ENCODE data around the gene OSCP1. TPM values are rescaled to one million over a fixed set of nuclear protein-coding genes. Genes with fewer than 3 reads are reported as not detected.
A peak's percentile ranks its signal among the peaks of the same experiment; 100 is the strongest.

Gene OSCP1
- total RNA-seq, 1 experiment from 2014 or later = 3.2 TPM

- peak overlapping the region; percentile 85 for H3K18ac ChIP-seq (ENCODE audit: insufficient read length, low read depth, low read length)
- no peak overlapping the region for H4K91ac ChIP-seq (ENCODE audit: insufficient read length, low read depth, low read length)
- no peak overlapping the region for H2BK20ac ChIP-seq (ENCODE audit: low read depth, low read length, poor library complexity, severe bottlenecking)
- H3K23ac ChIP-seq (ENCODE audit: insufficient read length, low read depth, low read length) = no peak overlapping the region
- peak overlapping the region; percentile 5 for H3K56ac ChIP-seq (ENCODE audit: insufficient read length, low read depth, low read length)
- Mint-ChIP-seq H3K4me1 (peaks cover 28 to 30% of the 10 kb centered on the region in 2 experiments), H3K27ac (peak overlapping the region; percentile 99 to 100 (median 100)), H3K9me3 (no peaks in the 10 kb centered on the region), H3K27me3 (ENCODE audit: low read depth) (no peaks in the 10 kb centered on the region), H3K4me3 (peak overlapping the region; percentile 87 to 88), H3K36me3 (ENCODE audit: insufficient read depth in 1 of 3, low read depth in 3 of 3) (peaks cover 4 to 19% (median 12%) of the 10 kb centered on the region in 3 experiments; a peak in 6 of 7 replicates)
- H3K79me2 ChIP-seq (ENCODE audit: insufficient read depth, low read length) = peaks cover 9% of the 10 kb centered on the region; the same call in 1 of the 2 replicates
- TF ChIP-seq CTCF (conservative IDR thresholded peaks at IDR 0.05) = no peak
- H2AK5ac ChIP-seq (ENCODE audit: insufficient read length, low read length) = no peak overlapping the region
- H2BK120ac ChIP-seq (ENCODE audit: low read depth, low read length, poor library complexity, severe bottlenecking) = peak overlapping the region; percentile 12
- H4K20me1 ChIP-seq (ENCODE audit: control insufficient read depth, insufficient read depth, insufficient read length) = no peaks in the 10 kb centered on the region
- H3K27ac ChIP-seq (ENCODE audit: insufficient read length, low read depth, low read length) = peak overlapping the region; percentile 85
- peak overlapping the region; percentile 6 for H4K8ac ChIP-seq (replicated peaks; ENCODE audit: insufficient read length, low read depth, low read length)
- no CpG with 5 or more reads among the region's 14 CpGs for WGBS (ENCODE audit: extremely low coverage, insufficient read length, low lambda C conversion rate)
- peaks cover 11% of the 10 kb centered on the region for H3K23me2 ChIP-seq (ENCODE audit: insufficient read length, low read depth, low read length, poor library complexity, severe bottlenecking)
- DNase-seq = peak; percentile 94
- H3K9ac ChIP-seq (ENCODE audit: extremely low read depth, insufficient read length, low read length) = peak overlapping the region; percentile 66
- H3T11ph ChIP-seq (ENCODE audit: low read length) = peak overlapping the region; percentile 56
- no peaks in the 10 kb centered on the region for H3K9me3 ChIP-seq (ENCODE audit: control insufficient read depth, low read depth, low read length)
- H4K5ac ChIP-seq (ENCODE audit: insufficient read length, low read depth, low read length) = peak overlapping the region; percentile 69
- no peaks in the 10 kb centered on the region for H3K27me3 ChIP-seq (ENCODE audit: insufficient read depth, low read length)
- H2BK5ac ChIP-seq (ENCODE audit: insufficient read length, low read length) = peak overlapping the region; percentile 38
- peak overlapping the region; percentile 18 for H2BK12ac ChIP-seq (ENCODE audit: insufficient read length, low read depth, low read length)
- H3K79me1 ChIP-seq (ENCODE audit: insufficient read depth, low read depth, low read length, poor library complexity, severe bottlenecking) = no peaks in the 10 kb centered on the region
- H3K14ac ChIP-seq (ENCODE audit: insufficient read depth, low read length) = peak overlapping the region; percentile 85; the same call in 1 of the 2 replicates
- peak overlapping the region; percentile 82 for H3K4me2 ChIP-seq (ENCODE audit: insufficient read depth, insufficient read length, low read length)
- peaks cover 5% of the 10 kb centered on the region; the same call in 1 of the 2 replicates for H3K4me1 ChIP-seq (ENCODE audit: insufficient read depth, low read length)
- no peak overlapping the region; the same call in 1 of the 2 replicates for H3K4ac ChIP-seq (ENCODE audit: low read depth, low read length)
- H2AFZ ChIP-seq (ENCODE audit: low read length) = no peak overlapping the region
- no peak overlapping the region for H2BK15ac ChIP-seq (ENCODE audit: low read depth, low read length)
Measured at GRCh38 chr1:36386265-36387140, 63.7 kb downstream of the OSCP1 start.
